HCT116 (cell line): ENCODE results near the gene APPBP2. TPM values are rescaled to one million over a fixed set of nuclear protein-coding genes. Genes with fewer than 3 reads are reported as not detected.

Source experiments
- ATAC-seq: fragments of 200-7000 bp; cut with Tn5 transposase; 2 replicates; pipeline ENCODE4 v1.9.1; 2020; ENCODE audit warnings: mild to moderate bottlenecking, moderate library complexity
- BruUV-seq: library from RNA; stranded (reverse); fragments of 400-500 nt; replicated peaks from 2 replicates; lab custom pipeline; 2021; lab: Mats Ljungman, UMichigan
- CTCF ChIA-PET: fragments of 300-600 bp; sonication (Branson Sonifier 250); formaldehyde crosslinking; loops from one replicate; lab custom pipeline; 2021; ENCODE audit warnings: antibody characterized with exemption; lab: Charles Lee
- POLR2A ChIA-PET: fragments of 300-600, 350-600 bp; sonication (Branson Sonifier 250); formaldehyde crosslinking; loops from one replicate; lab custom pipeline; 2021; ENCODE audit warnings: antibody characterized with exemption; lab: Charles Lee
- RAD21 ChIA-PET, 2 experiments: fragments of 300-600 bp; sonication (Branson Sonifier 250); formaldehyde crosslinking; loops; one replicate each; lab custom pipeline; 2023; ENCODE audit warnings: low total read pairs in 2 of 2; ENCODE audit not compliant: uncharacterized antibody in 2 of 2, unreplicated experiment in 2 of 2, low non-redundant PET in 1 of 2; lab: Charles Lee
- DNase-seq: peaks from one replicate; pipeline ENCODE4 v3.0.0-alpha.2; 2010; ENCODE audit warnings: low read depth, low spot score
- H2AFZ ChIP-seq: fragments of 200-600 bp; shearing (Covaris generic), sonication (generic); 2 replicates; pipeline ENCODE4 v1.6.1; 2017; ENCODE audit warnings: low read depth, mixed run types, mixed read lengths, antibody characterized with exemption, low read length; ENCODE audit not compliant: poor library complexity, severe bottlenecking
- H3K27ac ChIP-seq: 2 replicates; pipeline ENCODE4 v1.5.1; 2012; ENCODE audit warnings: low read depth, low read length
- H3K27me3 ChIP-seq: fragments of 200-600 bp; sonication (generic); 2 replicates; pipeline ENCODE4 v1.6.1; 2016; ENCODE audit warnings: mixed run types, low read length, mixed read lengths; ENCODE audit not compliant: insufficient read depth
- H3K36me3 ChIP-seq, 2 experiments: fragments of 200-500 bp in 1 of 2; fragments of 200-600 bp in 1 of 2; sonication (Bioruptor generic) in 1 of 2; sonication (generic) in 1 of 2; 2 replicates each; pipeline versions ENCODE4 v1.5.1 to v1.6.1; 2014 to 2016; ENCODE audit warnings: low read length in 2 of 2, inconsistent platforms in 1 of 2, mixed read lengths in 1 of 2, mixed run types in 1 of 2; ENCODE audit not compliant: insufficient read depth in 2 of 2, control insufficient read depth in 1 of 2
- H3K4me1 ChIP-seq, 2 experiments: fragments of 200-600 bp in 1 of 2; sonication (generic) in 1 of 2; 2 replicates each; pipeline versions ENCODE4 v1.5.1 to v1.6.1; 2012 to 2017; ENCODE audit warnings: low read length in 2 of 2, inconsistent platforms in 1 of 2, mild to moderate bottlenecking in 1 of 2, mixed read lengths in 1 of 2, mixed run types in 1 of 2, moderate library complexity in 1 of 2; ENCODE audit not compliant: insufficient read depth in 2 of 2, control insufficient read depth in 1 of 2
- H3K4me2 ChIP-seq: fragments of 200-600 bp; sonication (generic); 2 replicates; pipeline ENCODE4 v1.6.1; 2017; ENCODE audit warnings: mixed run types, low read length, mixed read lengths
- H3K4me3 ChIP-seq, 2 experiments: fragments of 200-600 bp in 1 of 2; sonication (generic) in 1 of 2; replicated peaks in 1 of 2; 2 replicates each; pipeline ENCODE4 v1.5.1; 2011 to 2016; ENCODE audit warnings: low read length in 2 of 2, control low read depth in 1 of 2, low read depth in 1 of 2, mild to moderate bottlenecking in 1 of 2, mixed read lengths in 1 of 2, mixed run types in 1 of 2
- H3K79me2 ChIP-seq: fragments of 200-600 bp; sonication (generic); 2 replicates; pipeline ENCODE4 v1.6.1; 2017; ENCODE audit warnings: mild to moderate bottlenecking, mixed run types, low read length, moderate library complexity, mixed read lengths; ENCODE audit not compliant: insufficient read depth
- H3K9ac ChIP-seq: fragments of 200-600 bp; sonication (generic); 2 replicates; pipeline ENCODE4 v1.6.1; 2016; ENCODE audit warnings: low read length, mixed read lengths
- H3K9me2 ChIP-seq: fragments of 200-600 bp; sonication (generic), shearing (Covaris generic); 2 replicates; pipeline ENCODE4 v1.6.1; 2017; ENCODE audit warnings: mixed run types, mild to moderate bottlenecking, moderate library complexity; ENCODE audit not compliant: insufficient read depth
- H3K9me3 ChIP-seq, 2 experiments: fragments of 200-500 bp in 1 of 2; fragments of 200-600 bp in 1 of 2; sonication (Bioruptor generic) in 1 of 2; sonication (generic) in 1 of 2; 2 replicates each; pipeline ENCODE4 v1.6.1; 2014 to 2017; ENCODE audit warnings: low read length in 2 of 2, mixed read lengths in 2 of 2, inconsistent platforms in 1 of 2, low read depth in 1 of 2, mild to moderate bottlenecking in 1 of 2, mixed run types in 1 of 2, moderate library complexity in 1 of 2; ENCODE audit not compliant: control insufficient read depth in 1 of 2, insufficient read depth in 1 of 2
- H4K20me1 ChIP-seq: fragments of 200-600 bp; sonication (generic), shearing (Covaris generic); 2 replicates; pipeline ENCODE4 v1.6.1; 2017; ENCODE audit warnings: mixed run types, mild to moderate bottlenecking, moderate library complexity; ENCODE audit not compliant: insufficient read depth
- ATF3 ChIP-seq: IDR thresholded peaks from 2 replicates; pipeline ENCODE4 v1.6.1; 2012
- CBX3 ChIP-seq: IDR thresholded peaks from 2 replicates; pipeline ENCODE4 v1.6.1; 2012; ENCODE audit warnings: low read depth
- CEBPB ChIP-seq: IDR thresholded peaks from 2 replicates; pipeline ENCODE4 v1.6.1; 2012; ENCODE audit warnings: low read depth
- EGR1 ChIP-seq: IDR thresholded peaks from 2 replicates; pipeline ENCODE4 v1.6.1; 2012; ENCODE audit warnings: low read depth
- ELF1 ChIP-seq: IDR thresholded peaks from 2 replicates; pipeline ENCODE4 v1.6.1; 2012; ENCODE audit warnings: low read depth, borderline replicate concordance
- EZH2 ChIP-seq: fragments of 200-600 bp; sonication (generic); IDR thresholded peaks from 2 replicates; pipeline ENCODE4 v1.6.1; 2017; ENCODE audit warnings: antibody characterized with exemption, mixed run types
- FOSL1 ChIP-seq: IDR thresholded peaks from 2 replicates; pipeline ENCODE4 v1.6.1; 2012; ENCODE audit warnings: low read depth
- JUND ChIP-seq: IDR thresholded peaks from 2 replicates; pipeline ENCODE4 v1.6.1; 2012
- MAX ChIP-seq: IDR thresholded peaks from 2 replicates; pipeline ENCODE4 v1.6.1; 2012
- POLR2A ChIP-seq: IDR thresholded peaks from 2 replicates; pipeline ENCODE4 v1.7.0; 2011; ENCODE audit warnings: borderline replicate concordance; ENCODE audit not compliant: insufficient read depth, insufficient read length; ENCODE audit errors: extremely low read depth
- POLR2AphosphoS5 ChIP-seq: IDR thresholded peaks from 2 replicates; pipeline ENCODE4 v1.6.1; 2011; ENCODE audit warnings: mild to moderate bottlenecking, low read depth, low read length, moderate library complexity
- RAD21 ChIP-seq: IDR thresholded peaks from 2 replicates; pipeline ENCODE4 v1.6.1; 2012; ENCODE audit warnings: low read depth, mild to moderate bottlenecking
- SIN3A ChIP-seq: IDR thresholded peaks from 2 replicates; pipeline ENCODE4 v1.6.1; 2012; ENCODE audit warnings: low read depth
- SRF ChIP-seq: IDR thresholded peaks from 2 replicates; pipeline ENCODE4 v1.6.1; 2012; ENCODE audit warnings: low read depth
- TCF7L2 ChIP-seq: IDR thresholded peaks from 2 replicates; pipeline ENCODE4 v1.7.0; 2011; ENCODE audit warnings: borderline replicate concordance, inconsistent platforms; ENCODE audit not compliant: insufficient read depth, insufficient read length; ENCODE audit errors: extremely low read depth
- YY1 ChIP-seq: IDR thresholded peaks from 2 replicates; pipeline ENCODE4 v1.6.1; 2011; ENCODE audit warnings: low read length, low read depth, moderate library complexity, mild to moderate bottlenecking; ENCODE audit not compliant: insufficient replicate concordance; ENCODE audit errors: extremely low read depth
- ZBTB33 ChIP-seq: IDR thresholded peaks from 2 replicates; pipeline ENCODE4 v1.6.1; 2011; ENCODE audit warnings: mild to moderate bottlenecking, low read length, moderate library complexity; ENCODE audit not compliant: insufficient replicate concordance; ENCODE audit errors: extremely low read depth
- ZNF274 ChIP-seq: fragments of 200-500 bp; sonication (Bioruptor generic); IDR thresholded peaks from 2 replicates; pipeline ENCODE4 v1.6.1; 2014; ENCODE audit warnings: mild to moderate bottlenecking, low read depth, low read length, inconsistent platforms
- intact Hi-C: fragments of 100-400 bp; cut with micrococcal nuclease; formaldehyde crosslinking; loops from 2 replicates; pipeline ENCODE4 v1.10.0; 2022
- total RNA-seq: library from RNA; stranded (reverse); gene quantifications from one replicate; pipeline ENCODE4 v1.2.1, GENCODE V29; 2021; ENCODE audit not compliant: unreplicated experiment

APPBP2 gene
- total RNA-seq, 1 experiment from 2014 or later: 35.8 TPM

- TF ChIP-seq MAX (no peak), POLR2A (no peak), RAD21 (no peak), JUND (no peak), FOSL1 (no peak), TCF7L2 (no peak)
- TF ChIP-seq, all 23 proteins: peak for 2
Observed at GRCh38 chr17:60524463-60525327, 1.3 kb downstream of the APPBP2 start (continued).

GRCh38 chr17:60523822-60524221 is 2.2 kb downstream of the APPBP2 start:
- intact Hi-C loops: no loop called here
- POLR2A ChIA-PET: interaction anchor here (0.7 kb wide), 2 partner anchors 31 to 50 kb away, joined by 3 to 6 read pairs; no protein-coding TSS in a partner anchor
- H3K9me3 ChIP-seq: no peaks in the 10 kb centered on the region

More at GRCh38 chr17:60523822-60524221, 2.2 kb downstream of the APPBP2 start:
- no peak overlapping the region for H3K4me3 ChIP-seq
- BruUV-seq: no TSS peak
- CTCF ChIA-PET: no interaction called here
- H3K27ac ChIP-seq: no peak overlapping the region
- no peak for ATAC-seq
- RAD21 ChIA-PET: no interaction called here
- H2AFZ ChIP-seq: no peak overlapping the region
- peaks cover 9 to 17% of the 10 kb centered on the region in 2 experiments for H3K4me1 ChIP-seq
- no peaks in the 10 kb centered on the region for H3K27me3 ChIP-seq
- H3K9ac ChIP-seq: no peak overlapping the region
- H3K9me2 ChIP-seq: no peaks in the 10 kb centered on the region
- peak overlapping the region; percentile 87; the same call in 1 of the 2 replicates for H3K4me2 ChIP-seq
- TF ChIP-seq ZBTB33 (no peak), MAX (no peak), CBX3 (no peak), SIN3A (no peak), ZNF274 (no peak), ATF3 (no peak), EGR1 (no peak), ELF1 (no peak), YY1 (no peak), POLR2A (no peak), POLR2AphosphoS5 (no peak), SRF (no peak), EZH2 (no peak), CEBPB (no peak)
- TF ChIP-seq, all 23 proteins: peak for 0
- no peak for DNase-seq
- Histone ChIP-seq H3K36me3 (peaks cover 7 to 9% of the 10 kb centered on the region in 2 experiments; a peak in 2 of 4 replicates), H4K20me1 (no peaks in the 10 kb centered on the region), H3K79me2 (peaks cover 75% of the 10 kb centered on the region)
